HG02981 (cell line): ENCODE results near the gene FBXO27.
"Not testable (repeated sequence)": the region's sequence is repeated elsewhere in the genome, so short reads cannot be mapped to it uniquely, and the experiment has no call there.

Experiments
- ATAC-seq: cut with Tn5 transposase; IDR thresholded peaks from one replicate; pipeline ENCODE4 v1.9.1; 2021; ENCODE audit warnings: mild to moderate bottlenecking, moderate library complexity; ENCODE audit not compliant: unreplicated experiment

Gene FBXO27

GRCh38 chr19:39045506-39045905 lies 13.2 kb upstream of the FBXO27 start:
- no peak for ATAC-seq

DNA sequence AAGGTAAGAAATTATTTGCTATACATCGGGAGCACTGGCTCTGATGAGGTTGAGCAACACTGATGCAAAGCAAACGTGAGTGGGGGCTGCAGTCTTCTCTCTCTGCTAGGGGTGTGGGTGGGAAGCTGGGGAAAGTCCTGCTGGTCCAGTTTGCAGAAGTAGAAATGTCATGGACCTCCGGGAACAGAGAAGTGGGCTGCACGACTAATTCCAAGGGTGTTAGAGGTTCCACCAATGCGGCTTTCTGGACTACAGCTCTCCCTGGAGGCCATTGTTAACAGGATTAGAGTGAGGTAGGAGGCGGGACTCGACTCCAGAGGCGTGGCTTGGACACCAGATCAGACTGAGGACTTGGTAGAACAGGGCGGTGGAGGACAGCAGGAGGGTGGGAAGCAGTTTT lies 5.7 kb upstream of the FBXO27 start:
- no peak for ATAC-seq

- ATAC-seq = no peak
Observed at GRCh38 chr19:39037194-39037593, 4.8 kb upstream of the FBXO27 start.

- no peak for ATAC-seq
Observed at GRCh38 chr19:39036581-39036980, 4.2 kb upstream of the FBXO27 start.

DNA sequence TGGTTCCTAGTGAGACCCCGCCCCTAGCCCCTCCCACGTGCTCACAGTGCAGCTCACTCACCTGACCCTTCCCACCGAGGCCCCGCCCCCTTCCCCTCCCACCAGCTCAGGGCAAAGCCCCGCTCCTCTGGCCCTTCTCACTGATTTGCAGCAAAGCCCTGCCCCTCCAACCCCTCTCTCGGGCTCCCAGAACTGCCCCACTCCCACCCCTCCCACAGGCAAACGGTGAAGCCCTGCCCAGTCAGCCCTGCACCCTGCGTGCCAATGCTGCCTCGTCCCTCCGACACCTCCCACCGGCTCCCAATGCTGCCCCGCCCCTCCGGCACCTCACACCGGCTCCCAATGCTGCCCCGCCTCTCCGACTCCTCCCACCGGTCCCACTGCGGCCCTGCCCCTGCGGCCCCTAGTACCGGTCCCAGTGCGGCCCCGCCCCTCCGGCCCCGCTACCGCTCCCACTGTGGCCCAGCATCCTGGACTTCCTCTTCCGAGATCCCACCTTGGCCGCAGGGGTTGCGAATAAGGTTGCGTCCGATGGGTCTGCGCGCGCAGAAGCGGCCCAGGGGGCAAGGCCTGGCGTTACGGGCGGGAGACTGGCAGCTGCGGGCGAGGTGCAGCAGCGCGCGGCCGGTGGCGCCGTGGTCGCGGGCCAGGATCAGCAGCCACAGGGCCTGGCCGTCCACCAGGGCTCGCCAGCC lies 834 bp downstream of the FBXO27 start:
- ATAC-seq = no peak

GRCh38 chr19:39030854-39031367 lies 1.4 kb downstream of the FBXO27 start:
- no peak for ATAC-seq

DNA sequence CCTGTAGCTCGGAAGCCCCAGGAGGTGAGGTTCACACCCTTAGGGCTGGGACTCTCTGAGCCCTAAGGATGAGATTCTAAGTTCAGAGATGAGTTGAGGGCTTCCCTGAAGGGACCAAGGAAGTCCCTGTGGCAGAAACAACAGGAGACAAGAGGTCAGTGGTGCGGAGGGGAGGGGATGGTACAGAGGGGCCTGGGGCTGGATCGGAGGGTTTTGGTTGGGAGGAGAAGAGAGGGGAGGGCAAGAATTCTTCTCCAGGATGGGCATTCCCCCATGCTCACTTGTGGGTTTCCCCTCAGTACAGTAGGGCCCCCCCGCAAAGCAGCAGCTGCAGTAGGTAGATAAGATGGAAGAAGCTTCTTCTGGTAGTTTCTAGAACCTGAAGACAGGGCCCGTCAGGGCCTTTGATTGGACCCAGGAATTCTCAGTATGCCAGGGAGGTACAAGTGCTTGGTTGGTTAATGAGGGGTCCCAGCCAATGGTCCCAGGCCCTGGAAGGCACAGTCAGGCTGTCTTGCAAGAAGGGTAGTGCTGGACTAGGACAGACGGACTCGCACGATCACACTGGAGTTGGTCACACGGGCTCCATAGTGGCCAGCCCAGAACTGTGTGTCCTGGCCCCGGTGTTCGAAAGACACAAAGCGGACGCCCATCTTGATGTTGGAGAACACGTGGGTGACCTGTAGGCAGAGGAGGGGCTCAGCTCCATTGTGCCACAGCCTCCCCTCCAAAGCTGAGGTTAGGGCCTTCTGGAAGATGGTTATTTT lies 7.3 kb downstream of the FBXO27 start:
- no peak for ATAC-seq

DNA sequence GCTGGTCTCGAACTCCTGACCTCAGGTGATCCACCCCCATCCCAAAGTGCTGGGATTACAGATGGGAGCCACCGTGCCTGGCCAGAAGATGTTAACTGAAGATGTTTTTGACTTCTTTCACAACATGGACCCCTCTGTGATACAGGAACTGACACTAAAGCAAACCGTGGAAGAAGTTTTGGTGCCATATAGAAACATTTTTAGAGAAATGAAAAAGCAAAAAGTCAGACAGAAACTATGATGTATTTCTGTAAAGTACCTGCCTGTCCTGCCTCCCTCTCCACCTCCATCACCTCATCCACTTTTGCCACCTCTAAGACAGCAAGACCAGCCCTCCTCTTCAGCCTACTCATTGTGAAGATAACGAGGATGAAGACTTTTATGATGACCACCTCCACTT lies 11.3 kb downstream of the FBXO27 start:
- ATAC-seq = no peak

DNA sequence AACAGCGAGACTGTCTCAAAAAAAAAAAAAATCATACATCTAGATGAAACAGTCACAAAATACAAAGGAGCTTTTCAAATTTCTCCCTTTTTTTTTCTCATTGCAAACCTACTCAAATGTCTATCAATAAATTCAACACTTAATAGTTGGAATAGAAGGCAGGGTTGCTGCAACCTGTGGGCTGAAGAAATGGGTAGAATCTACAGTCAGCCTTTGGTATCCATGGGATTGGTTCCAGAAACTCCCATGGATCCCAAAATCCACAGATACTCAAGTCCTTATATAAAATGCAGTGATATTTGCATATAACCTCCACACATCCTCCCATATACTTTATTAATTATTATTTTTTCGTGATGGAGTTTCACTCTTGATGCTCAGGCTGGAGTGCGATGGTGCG lies 14.7 kb downstream of the FBXO27 start:
- no peak for ATAC-seq

GRCh38 chr19:39017026-39017425 lies 15.3 kb downstream of the FBXO27 start:
- no peak for ATAC-seq

- ATAC-seq = no peak
Observed at GRCh38 chr19:39014037-39014436, 18.3 kb downstream of the FBXO27 start.

DNA sequence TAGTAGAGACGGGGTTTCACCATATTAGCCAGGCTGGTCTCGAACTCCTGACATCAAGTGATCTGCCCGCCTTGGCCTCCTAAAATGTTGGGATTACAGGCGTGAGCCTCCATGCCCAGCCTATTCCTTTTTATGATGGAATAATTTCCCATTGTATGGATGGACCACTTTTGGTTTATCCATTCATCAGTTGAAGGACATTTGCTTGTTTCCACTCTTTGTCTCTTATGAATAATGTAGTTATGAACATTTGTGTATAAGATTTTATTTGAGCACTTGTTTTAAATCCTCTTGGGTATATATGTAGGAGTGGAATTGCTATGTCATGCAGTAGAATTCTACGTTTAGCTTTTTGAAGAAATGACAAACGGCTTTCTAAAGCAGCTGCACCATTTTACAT lies 23.3 kb downstream of the FBXO27 start:
- ATAC-seq = no peak

GRCh38 chr19:39008137-39008536 lies 24.2 kb downstream of the FBXO27 start:
- no peak for ATAC-seq

GRCh38 chr19:39007096-39007495 lies 25.3 kb downstream of the FBXO27 start:
- ATAC-seq = no peak

DNA sequence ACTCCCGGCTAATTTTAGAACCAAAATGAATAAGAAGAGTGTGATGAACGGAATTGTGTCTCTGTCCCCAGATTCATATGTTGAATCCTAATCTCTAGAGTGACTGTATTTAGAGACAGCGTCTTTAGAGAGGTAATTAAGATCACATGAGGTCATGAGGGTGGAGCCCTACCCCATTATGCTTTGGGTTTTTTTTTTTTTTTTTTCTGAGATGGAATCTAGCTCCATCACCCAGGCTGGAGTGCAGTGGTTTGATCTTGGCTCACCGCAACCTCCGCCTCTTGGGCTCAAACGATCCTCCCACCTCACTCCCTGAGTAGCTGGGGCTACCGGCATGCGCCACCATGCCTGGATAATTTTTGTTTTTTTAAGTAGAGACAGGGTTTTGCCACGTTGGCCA lies 27.9 kb downstream of the FBXO27 start:
- ATAC-seq = no peak

DNA sequence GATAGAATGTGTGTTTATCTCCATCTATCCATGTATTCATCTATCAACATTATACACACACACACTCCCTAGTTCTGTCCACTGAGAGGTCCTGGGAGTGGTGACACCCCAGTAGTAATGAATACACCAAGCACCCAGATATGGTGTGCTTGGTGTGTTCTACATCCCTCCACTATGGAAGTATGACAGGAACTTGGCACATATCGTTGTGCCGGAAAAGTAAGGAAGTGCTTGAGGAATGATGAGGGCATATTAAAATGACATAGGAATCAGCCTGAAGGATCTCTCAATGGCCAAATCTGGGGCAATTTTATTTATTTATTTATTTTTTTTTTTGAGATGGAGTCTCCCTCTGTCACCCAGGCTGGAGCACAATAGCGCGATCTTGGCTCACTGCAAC lies 28.6 kb downstream of the FBXO27 start:
- ATAC-seq = no peak

DNA sequence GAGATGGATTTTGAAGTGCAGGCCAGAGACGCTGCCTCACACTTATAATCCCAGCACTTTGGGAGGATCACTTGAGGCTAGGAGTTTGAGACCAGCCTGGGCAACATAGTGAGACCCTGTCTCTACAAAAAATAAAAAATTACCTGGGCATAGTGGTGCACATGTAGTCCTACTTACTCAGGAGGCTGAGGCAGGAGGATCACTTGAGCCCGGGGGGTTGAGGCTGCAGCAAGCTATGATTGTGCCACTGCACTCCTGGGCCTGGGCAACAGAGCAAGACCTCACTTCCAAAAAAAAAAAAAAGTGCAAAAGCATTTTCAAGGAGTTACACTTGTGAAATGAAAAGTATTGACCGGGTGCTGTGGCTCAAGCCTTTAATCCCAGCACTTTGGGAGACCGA lies 29.2 kb downstream of the FBXO27 start:
- ATAC-seq = no peak

DNA sequence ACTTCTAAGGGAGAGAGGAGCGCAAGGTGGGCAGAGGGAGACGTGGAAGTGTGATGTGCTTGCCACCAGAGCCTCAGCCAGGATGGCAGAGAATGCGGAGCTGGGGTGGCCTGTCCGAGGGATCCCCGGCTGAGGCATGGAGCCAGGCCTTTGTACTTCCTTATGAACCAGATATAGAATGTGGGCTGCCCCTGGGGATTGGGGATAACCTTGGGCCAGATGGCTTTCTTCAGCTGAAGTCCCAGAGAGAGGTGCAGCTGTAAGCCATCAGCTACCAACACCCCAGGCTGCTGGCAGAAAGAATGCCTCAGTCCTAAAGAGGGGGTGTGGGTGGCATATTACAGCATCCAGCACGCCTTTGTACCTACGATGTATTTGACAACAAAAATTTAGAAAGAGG lies 31.3 kb downstream of the FBXO27 start:
- no peak for ATAC-seq

DNA sequence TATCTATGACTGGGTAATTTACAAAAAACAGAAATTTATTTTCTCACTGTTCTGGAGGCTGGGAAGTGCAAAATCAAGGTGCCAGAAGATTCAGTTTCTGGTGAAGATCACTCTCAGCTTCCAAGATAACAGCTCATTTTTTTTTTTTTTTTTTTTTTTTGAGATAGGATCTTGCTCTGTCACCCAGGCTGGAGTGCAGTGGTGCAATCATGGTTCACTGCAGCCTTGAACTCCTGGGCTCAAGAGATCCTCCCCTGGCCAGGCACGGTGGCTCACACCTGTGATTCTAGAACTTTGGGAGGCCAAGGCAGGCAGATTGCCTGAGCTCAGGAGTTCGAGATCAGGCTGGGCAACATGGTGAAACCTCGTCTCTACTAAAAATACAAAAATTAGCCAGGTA lies 34.8 kb downstream of the FBXO27 start:
- ATAC-seq = not testable (repeated sequence)

GRCh38 chr19:38993271-38993670 lies 39.1 kb downstream of the FBXO27 start:
- no peak for ATAC-seq

DNA sequence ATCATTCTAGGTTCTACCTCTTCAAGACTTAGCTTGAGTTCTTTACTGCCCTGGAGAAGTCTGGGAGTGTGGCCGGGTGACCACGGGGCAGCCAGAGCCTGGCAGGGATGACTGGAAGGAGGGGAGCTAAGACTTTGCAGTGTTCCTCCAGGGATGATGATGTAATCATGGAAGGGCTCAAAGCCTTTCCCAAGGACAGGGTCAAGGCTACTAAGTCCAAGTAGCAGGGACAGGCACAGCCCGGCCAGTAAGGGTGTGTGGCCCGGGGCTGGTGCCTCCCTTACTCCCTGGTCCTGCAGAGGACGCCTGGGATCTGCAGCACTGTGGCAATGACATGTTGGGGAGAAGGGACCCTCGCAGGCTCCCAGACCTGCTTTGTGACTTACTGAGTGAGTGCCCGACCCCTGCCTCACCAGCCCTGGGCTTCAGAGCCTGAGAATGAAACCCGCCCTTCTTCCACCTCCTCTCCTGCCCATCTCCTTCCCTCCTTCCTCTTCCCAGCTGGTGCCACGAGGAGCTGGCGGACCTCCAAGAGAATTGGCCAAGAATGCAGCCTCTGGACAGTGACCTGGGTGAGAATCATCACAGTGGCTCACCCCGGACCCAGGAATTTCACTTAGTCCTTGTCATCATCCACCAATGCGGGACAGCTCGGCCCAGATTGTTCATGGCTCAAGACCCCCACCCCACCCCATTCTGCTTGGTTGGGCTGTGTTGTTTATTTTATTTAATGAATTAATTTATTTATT lies 41.2 kb downstream of the FBXO27 start:
- no peak for ATAC-seq

- ATAC-seq = not testable (repeated sequence)
Observed at GRCh38 chr19:38989614-38990013, 42.7 kb downstream of the FBXO27 start.
